Measurements from ENCODE around the gene RCL1.
"Not testable (repeated sequence)": the region's sequence is repeated elsewhere in the genome, so short reads cannot be mapped to it uniquely, and the experiment has no call there.

Gene RCL1, protein sequence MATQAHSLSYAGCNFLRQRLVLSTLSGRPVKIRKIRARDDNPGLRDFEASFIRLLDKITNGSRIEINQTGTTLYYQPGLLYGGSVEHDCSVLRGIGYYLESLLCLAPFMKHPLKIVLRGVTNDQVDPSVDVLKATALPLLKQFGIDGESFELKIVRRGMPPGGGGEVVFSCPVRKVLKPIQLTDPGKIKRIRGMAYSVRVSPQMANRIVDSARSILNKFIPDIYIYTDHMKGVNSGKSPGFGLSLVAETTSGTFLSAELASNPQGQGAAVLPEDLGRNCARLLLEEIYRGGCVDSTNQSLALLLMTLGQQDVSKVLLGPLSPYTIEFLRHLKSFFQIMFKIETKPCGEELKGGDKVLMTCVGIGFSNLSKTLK

DNA sequence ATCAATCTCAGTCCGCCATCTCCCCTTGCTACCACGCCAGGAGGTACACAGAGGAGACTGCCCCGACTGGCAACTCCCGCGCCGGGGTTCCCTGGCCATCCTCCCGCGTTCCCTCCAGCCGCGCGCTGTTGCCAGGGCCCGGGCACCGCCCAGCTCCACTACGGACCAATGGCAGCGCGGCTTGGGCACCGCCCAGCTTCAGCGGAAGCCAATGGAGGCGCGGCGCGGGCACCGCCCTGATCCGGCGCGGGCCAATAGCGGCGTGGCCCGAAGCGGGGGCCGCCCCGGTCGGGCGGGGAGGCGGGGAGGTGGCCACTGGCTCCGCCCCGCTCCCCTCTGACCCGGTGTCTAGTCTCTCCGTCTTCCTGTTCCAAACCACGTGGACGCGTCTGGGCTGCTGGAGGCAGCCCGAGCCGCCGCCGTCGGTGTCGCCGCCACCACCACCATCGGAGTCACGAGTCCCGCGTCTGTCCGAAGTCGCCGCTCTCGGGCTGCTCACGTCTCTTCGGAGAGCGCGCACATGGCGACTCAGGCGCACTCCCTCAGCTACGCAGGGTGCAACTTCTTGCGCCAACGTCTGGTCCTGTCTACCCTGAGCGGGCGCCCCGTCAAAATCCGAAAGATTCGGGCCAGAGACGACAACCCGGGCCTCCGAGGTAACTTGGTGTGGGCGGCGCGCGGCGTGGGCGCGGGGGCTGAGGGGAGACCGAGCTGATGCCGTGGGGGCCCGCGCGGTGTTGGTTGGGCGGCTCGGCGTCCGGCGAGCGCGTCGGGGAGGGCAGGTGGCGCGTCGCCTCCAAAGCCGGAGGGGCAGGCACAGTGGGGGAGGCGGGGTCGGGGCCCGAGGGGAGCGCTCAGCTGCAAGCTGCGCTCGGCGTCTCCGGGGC is at the start of gene RCL1:
TSS of gene RCL1 (plus strand) at position 373 of the 887 bp plus-strand sequence. CDS start at position 521, 148 bp downstream.
- peak; percentile 96 for DNase-seq (ENCODE audit: low read depth)

DNA sequence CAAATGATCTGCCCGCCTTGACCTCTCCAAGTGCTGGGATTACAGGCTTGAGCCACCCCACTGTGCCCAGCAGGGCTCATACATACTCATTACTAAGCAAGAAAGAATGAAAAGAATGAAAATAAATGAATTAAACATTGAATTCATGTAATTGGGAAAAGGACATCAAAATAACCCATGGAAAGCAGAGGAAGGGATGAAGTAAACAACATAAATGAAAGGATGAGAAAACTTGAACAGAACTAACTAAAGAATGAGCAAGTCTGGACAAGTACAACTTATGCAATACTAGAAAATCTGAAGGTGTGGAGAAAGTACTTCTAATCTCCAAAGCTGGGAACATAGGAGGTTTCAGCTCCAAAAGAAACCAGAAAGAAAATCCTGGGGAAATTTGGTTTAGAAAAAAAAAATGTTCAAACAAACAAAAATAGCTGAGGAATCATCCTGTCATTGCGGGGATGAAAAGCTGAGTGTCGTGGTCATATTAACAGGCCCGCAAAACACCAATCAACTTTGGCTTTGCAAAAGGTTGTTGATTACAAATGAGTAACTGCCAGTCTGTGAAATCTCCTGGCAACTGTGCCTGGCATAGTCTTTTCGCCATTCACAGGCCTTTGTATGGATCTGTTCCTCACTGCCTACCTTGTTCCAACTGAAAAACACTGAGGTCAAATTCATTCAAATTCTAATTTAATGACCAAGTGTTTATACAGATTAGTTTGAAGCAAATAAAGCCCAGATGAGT is 49.4 kb upstream of the RCL1 start:
- DNase-seq (ENCODE audit: low read depth) = no peak

- DNase-seq (ENCODE audit: low read depth) = no peak
These were observed 46.3 kb upstream of the RCL1 start for GRCh38 chr9:4746278-4747030.

GRCh38 chr9:4748612-4749011 is 44.1 kb upstream of the RCL1 start:
- DNase-seq (ENCODE audit: low read depth) = no peak

DNA sequence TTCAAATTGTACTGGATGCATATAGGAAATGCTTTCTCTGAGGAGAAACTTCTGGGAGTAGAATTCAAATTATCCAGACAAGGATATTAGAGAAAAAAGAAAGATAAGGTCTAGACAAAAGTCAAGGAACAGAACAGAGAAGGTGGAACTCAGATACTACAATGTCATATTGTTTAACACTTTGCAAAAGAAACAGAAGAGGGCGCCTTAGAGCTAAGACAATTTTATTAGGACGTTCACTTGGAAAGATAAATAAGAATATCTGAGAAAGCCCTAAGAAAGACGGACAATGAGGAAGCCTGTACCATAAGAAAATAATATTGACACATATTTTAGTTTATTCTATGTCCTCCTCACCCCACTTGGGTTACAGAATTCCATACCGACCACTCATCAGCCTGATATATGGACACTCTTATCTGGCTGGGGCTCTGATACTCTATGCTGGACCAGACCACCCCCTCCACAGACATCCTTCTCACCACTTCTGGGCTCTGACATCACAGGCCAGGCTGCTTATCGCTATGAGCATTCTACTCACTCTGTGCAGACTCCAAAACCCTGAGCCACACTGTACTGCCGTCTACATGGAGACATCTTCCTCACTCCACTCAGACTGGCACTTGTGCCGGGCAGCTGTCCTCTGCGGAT is 42.6 kb upstream of the RCL1 start:
- no peak for DNase-seq (ENCODE audit: low read depth)

DNA sequence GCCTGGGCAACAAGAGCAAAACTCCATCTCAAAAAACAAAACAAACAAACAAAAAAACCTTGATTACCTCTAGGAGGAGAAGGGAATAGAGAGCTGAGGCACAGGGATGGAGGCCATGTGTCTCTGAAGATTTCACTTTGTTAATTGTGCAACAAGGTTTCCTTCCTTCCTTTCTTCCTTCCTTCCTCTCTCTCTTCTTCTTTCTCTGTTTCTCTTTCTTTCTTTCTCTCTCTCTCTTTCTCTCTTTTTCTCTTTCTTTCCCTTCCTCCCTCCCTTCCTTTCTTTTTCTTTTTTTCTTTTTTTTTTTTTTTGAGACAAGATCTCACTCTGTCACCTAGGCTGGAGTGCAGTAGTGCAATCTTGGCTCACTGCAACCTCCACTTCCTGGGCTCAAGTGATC is 38.2 kb upstream of the RCL1 start:
- not testable (repeated sequence) for DNase-seq (ENCODE audit: low read depth)

GRCh38 chr9:4755026-4755609 is 37.6 kb upstream of the RCL1 start:
- DNase-seq (ENCODE audit: low read depth) = no peak

- DNase-seq (ENCODE audit: low read depth) = no peak
These were observed 36.3 kb upstream of the RCL1 start for GRCh38 chr9:4756420-4756819.

- no peak for DNase-seq (ENCODE audit: low read depth)
These were observed 32.6 kb upstream of the RCL1 start for GRCh38 chr9:4760122-4760521.

DNA sequence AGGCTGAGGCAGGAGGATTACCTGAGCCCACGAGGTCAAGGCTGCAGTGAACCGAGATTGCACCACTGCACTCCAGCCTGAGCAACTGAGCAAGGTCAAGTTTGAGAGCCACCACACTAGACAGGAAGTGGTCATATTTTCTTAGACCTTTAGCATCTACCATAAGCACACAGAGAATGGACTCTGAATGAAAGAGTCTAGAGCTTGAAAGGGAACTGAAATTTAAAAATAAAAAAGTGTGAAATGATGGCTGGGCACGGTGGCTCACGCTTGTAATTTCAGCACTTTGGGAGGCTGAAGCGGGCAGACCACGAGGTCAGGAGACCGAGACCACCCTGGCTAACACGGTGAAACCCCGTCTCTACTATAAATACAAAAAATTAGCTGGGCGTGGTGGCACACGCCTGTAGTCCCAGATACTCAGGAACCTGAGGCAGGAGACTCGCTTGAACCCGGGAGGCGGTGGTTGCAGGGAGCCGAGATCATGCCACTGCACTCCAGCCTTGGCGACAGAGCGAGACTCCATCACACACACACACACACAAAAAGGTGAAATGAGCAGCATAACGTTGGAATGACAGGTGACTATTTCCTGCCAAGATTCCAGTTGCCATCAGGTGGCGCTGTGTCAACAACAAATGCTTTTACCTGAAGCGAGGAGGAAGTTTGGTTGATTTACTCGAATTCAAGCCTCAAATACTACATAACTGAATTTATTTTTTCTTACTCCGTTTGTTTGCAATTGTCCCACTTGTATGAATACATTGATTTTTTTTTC is 30.4 kb upstream of the RCL1 start:
- peak; percentile 64 for DNase-seq (ENCODE audit: low read depth)

DNA sequence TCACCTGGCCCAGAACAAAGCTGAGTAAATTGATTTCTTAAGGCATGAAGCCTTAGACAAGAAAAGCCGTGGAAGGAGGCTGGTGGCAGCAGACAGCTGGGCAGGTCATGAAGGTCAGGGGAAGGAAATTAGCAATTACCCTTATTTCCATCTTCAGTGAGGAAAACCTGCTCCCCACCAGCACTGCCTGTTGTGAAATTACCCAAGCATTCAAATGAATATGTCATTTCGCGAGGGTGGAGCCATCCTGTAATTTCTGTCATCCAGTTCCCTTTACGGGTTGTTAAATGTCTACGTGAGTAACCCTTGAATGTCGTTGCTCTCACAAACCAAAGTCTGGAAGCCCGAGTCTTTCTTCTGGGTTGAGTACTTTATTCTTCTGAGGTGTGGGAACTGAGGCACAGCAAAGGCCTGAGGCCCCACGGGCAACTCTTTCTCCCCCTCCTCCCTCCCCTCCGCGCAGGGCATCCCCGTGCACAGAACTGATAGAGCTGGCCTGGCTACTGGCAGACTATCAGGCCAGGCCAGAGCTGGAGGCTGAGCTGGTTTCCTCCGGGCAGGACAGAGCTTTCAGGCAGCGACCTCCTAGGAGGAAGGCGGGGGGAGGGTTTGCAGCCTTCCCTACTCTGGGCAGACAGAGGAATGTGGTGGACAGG is 29.7 kb upstream of the RCL1 start:
- DNase-seq (ENCODE audit: low read depth) = no peak

- no peak for DNase-seq (ENCODE audit: low read depth)
These were observed 28.7 kb upstream of the RCL1 start for GRCh38 chr9:4764033-4764432.

DNA sequence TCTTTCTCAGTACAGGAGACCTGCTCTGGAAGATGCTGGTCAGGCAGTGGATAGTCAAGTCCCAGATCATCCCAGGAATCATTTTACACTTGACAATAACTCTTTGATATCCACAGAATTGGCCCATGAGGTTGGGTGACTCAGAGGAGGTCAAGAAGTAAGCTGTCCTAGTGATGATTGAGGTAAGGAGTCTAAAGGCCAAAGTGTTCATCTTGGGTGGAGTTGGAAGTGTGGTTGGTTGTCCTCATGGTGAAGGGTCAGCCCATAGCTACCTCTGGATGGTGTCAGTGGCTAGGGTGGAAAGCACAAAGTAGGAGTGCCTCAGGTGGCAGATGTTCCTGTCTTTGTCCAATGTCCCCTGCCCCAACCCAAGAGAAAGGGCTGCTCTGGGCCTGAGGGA is 24.1 kb upstream of the RCL1 start:
- no peak for DNase-seq (ENCODE audit: low read depth)

DNA sequence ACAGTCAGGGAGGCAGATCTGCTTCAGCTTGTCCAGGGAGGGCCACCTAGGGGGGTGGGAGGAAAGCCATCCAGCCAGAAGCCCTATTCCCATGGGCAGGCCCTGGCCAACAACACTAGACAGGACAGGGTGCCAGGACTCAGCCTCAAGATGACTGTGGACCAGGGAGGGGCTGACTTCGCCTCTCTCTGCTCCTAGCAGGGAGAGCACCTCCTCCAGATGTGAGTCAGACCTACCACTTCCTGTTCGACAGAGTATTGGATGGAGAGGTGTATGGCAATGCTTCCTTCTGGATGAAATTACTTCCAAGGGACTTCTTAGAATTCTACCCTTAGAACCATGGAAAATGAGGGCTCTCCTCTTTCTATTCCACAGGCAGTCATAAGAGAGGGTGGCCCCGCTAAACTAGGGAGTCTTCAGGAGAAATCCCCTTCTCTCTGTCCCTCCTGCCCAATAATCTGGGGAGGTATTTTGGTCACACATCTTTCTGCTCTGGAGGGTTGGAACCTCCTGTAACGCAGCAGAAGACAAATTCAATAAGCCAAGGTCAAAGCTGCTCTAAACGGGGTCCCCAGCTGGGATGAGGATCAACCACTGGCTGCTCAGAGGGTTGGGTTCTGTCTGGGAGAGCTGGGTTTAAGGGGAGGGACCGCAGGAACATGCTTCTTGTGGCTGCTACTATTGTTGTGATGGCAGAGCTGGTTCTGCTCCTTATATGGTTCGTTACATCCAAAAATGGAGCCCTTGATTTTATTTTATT is 23.2 kb upstream of the RCL1 start:
- DNase-seq (ENCODE audit: low read depth) = no peak

DNA sequence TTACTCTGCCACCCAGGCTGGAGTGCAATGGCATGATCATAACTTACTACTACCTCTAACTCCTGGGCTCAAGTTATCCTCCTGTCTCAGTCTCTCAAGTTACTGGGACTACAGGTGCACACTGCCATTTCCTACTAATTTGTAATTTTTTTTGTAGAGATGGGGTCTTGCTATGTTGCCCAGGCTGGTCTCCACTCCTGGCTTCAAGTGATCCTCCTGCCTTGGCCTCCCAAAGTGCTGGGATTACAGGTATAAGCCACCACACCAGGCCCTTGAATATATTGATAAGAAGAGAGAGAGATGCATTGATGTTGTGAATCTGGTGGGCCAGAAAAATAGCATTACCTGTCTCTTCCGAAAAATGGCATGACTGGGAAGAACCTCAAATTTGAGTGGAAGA is 21.0 kb upstream of the RCL1 start:
- no peak for DNase-seq (ENCODE audit: low read depth)

DNA sequence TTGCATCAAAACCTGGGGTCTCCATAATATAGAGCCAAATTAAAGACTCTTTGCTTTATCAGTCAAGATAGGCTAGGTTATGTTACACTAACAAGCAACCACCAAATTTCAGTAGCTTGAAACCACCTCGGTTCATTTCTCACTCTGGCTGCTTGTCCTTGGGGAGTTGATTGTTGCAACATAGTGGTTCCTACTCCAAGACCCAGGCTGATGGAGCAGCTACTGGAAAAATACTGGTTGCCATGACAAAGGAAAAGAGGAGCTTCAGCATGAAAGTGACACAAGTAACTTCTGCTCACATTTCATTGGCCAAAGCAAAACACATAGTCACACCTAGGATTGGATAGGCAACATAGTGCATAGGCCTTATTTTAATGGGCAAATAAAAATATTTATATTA is 18.5 kb upstream of the RCL1 start:
- DNase-seq (ENCODE audit: low read depth) = no peak

GRCh38 chr9:4774958-4775357 is 17.8 kb upstream of the RCL1 start:
- DNase-seq (ENCODE audit: low read depth) = not testable (repeated sequence)

GRCh38 chr9:4780651-4781050 is 12.1 kb upstream of the RCL1 start:
- no peak for DNase-seq (ENCODE audit: low read depth)

DNA sequence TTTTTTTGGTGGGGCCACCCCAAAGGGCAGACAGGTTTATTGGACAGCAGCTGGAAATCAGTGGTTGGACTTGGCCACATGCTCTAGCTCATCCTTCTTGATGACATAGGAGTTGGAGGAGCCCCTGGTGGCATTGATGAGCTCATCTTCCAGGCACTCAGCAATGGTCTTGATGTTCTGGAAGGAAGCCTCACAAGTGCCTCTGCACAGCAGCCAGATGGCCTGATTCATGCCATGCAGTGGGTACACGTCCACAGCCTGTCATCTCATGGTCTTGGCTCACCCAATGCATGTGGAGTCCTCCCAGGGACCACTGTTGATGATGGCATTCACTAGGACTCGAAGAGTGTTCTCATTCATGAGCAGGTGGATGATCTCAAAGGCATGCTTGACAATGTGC is 11.3 kb upstream of the RCL1 start:
- DNase-seq (ENCODE audit: low read depth) = no peak

Data from activated T-helper 1 cell treated with Interleukin-2 at 50 U/mL for 16 hours (primary cell).